ENCODE results near the gene HLA-DPA1.

HLA-DPA1 gene

GRCh38 chr6:33088931-33089620 lies 15.6 kb upstream of the HLA-DPA1 start:
- no peak overlapping the region for H3K4me3 ChIP-seq (ENCODE audit: insufficient read length, low read depth)
- no peaks in the 10 kb centered on the region for H3K9me3 ChIP-seq (ENCODE audit: insufficient read depth, low read length)
- H3K36me3 ChIP-seq (ENCODE audit: insufficient read depth, insufficient read length, low read length) = peaks cover 32% of the 10 kb centered on the region
- H3K4me1 ChIP-seq (ENCODE audit: insufficient read depth, insufficient read length) = no peaks in the 10 kb centered on the region
- TF ChIP-seq YY1 (IDR thresholded peaks at IDR 0.05; ENCODE audit: insufficient read depth, insufficient read length) (no peak), SUZ12 (IDR thresholded peaks at IDR 0.05; ENCODE audit: extremely low read depth, insufficient read depth, insufficient read length) (no peak), ZNF274 (IDR thresholded peaks at IDR 0.05; ENCODE audit: low read depth, low read length) (no peak)
- H3K27me3 ChIP-seq (ENCODE audit: insufficient read depth, insufficient read length) = no peaks in the 10 kb centered on the region
- no peak overlapping the region for H3K9ac ChIP-seq (ENCODE audit: insufficient read length, low read depth)
- no peak for DNase-seq (ENCODE audit: low read depth, low spot score)

GRCh38 chr6:33088258-33088930 lies 14.9 kb upstream of the HLA-DPA1 start:
- no peak for DNase-seq (ENCODE audit: low read depth, low spot score)
- H3K9me3 ChIP-seq (ENCODE audit: insufficient read depth, low read length) = no peaks in the 10 kb centered on the region
- H3K9ac ChIP-seq (ENCODE audit: insufficient read length, low read depth) = no peak overlapping the region
- no peaks in the 10 kb centered on the region for H3K27me3 ChIP-seq (ENCODE audit: insufficient read depth, insufficient read length)
- no peak for TF ChIP-seq SUZ12 (IDR thresholded peaks at IDR 0.05; ENCODE audit: extremely low read depth, insufficient read depth, insufficient read length)
- TF ChIP-seq YY1 (IDR thresholded peaks at IDR 0.05; ENCODE audit: insufficient read depth, insufficient read length) = no peak
- no peak for TF ChIP-seq ZNF274 (IDR thresholded peaks at IDR 0.05; ENCODE audit: low read depth, low read length)
- H3K4me3 ChIP-seq (ENCODE audit: insufficient read length, low read depth) = no peak overlapping the region
- H3K4me1 ChIP-seq (ENCODE audit: insufficient read depth, insufficient read length) = no peaks in the 10 kb centered on the region
- H3K36me3 ChIP-seq (ENCODE audit: insufficient read depth, insufficient read length, low read length) = peaks cover 37% of the 10 kb centered on the region

GRCh38 chr6:33085627-33086026 lies 12.2 kb upstream of the HLA-DPA1 start:
- Histone ChIP-seq H3K36me3 (ENCODE audit: insufficient read depth, insufficient read length, low read length) (peaks cover 37% of the 10 kb centered on the region), H3K4me1 (ENCODE audit: insufficient read depth, insufficient read length) (no peaks in the 10 kb centered on the region), H3K9ac (ENCODE audit: insufficient read length, low read depth) (no peak overlapping the region), H3K9me3 (ENCODE audit: insufficient read depth, low read length) (no peaks in the 10 kb centered on the region), H3K27me3 (ENCODE audit: insufficient read depth, insufficient read length) (no peaks in the 10 kb centered on the region), H3K4me3 (ENCODE audit: insufficient read length, low read depth) (no peak overlapping the region)
- DNase-seq (ENCODE audit: low read depth, low spot score) = no peak
- TF ChIP-seq SUZ12 (IDR thresholded peaks at IDR 0.05; ENCODE audit: extremely low read depth, insufficient read depth, insufficient read length) (no peak), ZNF274 (IDR thresholded peaks at IDR 0.05; ENCODE audit: low read depth, low read length) (no peak), YY1 (IDR thresholded peaks at IDR 0.05; ENCODE audit: insufficient read depth, insufficient read length) (no peak)

GRCh38 chr6:33082702-33083101 lies 9.3 kb upstream of the HLA-DPA1 start:
- no peak for DNase-seq (ENCODE audit: low read depth, low spot score)
- H3K9me3 ChIP-seq (ENCODE audit: insufficient read depth, low read length) = no peaks in the 10 kb centered on the region
- no peak overlapping the region for H3K9ac ChIP-seq (ENCODE audit: insufficient read length, low read depth)
- no peak overlapping the region for H3K4me3 ChIP-seq (ENCODE audit: insufficient read length, low read depth)
- no peaks in the 10 kb centered on the region for H3K4me1 ChIP-seq (ENCODE audit: insufficient read depth, insufficient read length)
- no peaks in the 10 kb centered on the region for H3K27me3 ChIP-seq (ENCODE audit: insufficient read depth, insufficient read length)
- H3K36me3 ChIP-seq (ENCODE audit: insufficient read depth, insufficient read length, low read length) = peaks cover 36% of the 10 kb centered on the region
- TF ChIP-seq ZNF274 (IDR thresholded peaks at IDR 0.05; ENCODE audit: low read depth, low read length) (no peak), YY1 (IDR thresholded peaks at IDR 0.05; ENCODE audit: insufficient read depth, insufficient read length) (no peak), SUZ12 (IDR thresholded peaks at IDR 0.05; ENCODE audit: extremely low read depth, insufficient read depth, insufficient read length) (no peak)

- Histone ChIP-seq H3K27me3 (ENCODE audit: insufficient read depth, insufficient read length) (no peaks in the 10 kb centered on the region), H3K36me3 (ENCODE audit: insufficient read depth, insufficient read length, low read length) (peaks cover 25% of the 10 kb centered on the region), H3K9ac (ENCODE audit: insufficient read length, low read depth) (peak overlapping the region; percentile 79), H3K4me3 (ENCODE audit: insufficient read length, low read depth) (peak overlapping the region; percentile 71), H3K9me3 (ENCODE audit: insufficient read depth, low read length) (no peaks in the 10 kb centered on the region), H3K4me1 (ENCODE audit: insufficient read depth, insufficient read length) (peaks cover 3% of the 10 kb centered on the region)
- no peak for DNase-seq (ENCODE audit: low read depth, low spot score)
- TF ChIP-seq ZNF274 (IDR thresholded peaks at IDR 0.05; ENCODE audit: low read depth, low read length) (no peak), YY1 (IDR thresholded peaks at IDR 0.05; ENCODE audit: insufficient read depth, insufficient read length) (no peak)
These were observed 7.8 kb upstream of the HLA-DPA1 start for GRCh38 chr6:33081098-33081824.

- H3K9ac ChIP-seq (ENCODE audit: insufficient read length, low read depth) = peak overlapping the region; percentile 79
- H3K4me1 ChIP-seq (ENCODE audit: insufficient read depth, insufficient read length) = peaks cover 4% of the 10 kb centered on the region
- H3K36me3 ChIP-seq (ENCODE audit: insufficient read depth, insufficient read length, low read length) = peaks cover 17% of the 10 kb centered on the region
- peak; percentile 71 for DNase-seq (ENCODE audit: low read depth, low spot score)
- TF ChIP-seq ZNF274 (IDR thresholded peaks at IDR 0.05; ENCODE audit: low read depth, low read length) (no peak), YY1 (IDR thresholded peaks at IDR 0.05; ENCODE audit: insufficient read depth, insufficient read length) (no peak)
- no peaks in the 10 kb centered on the region for H3K27me3 ChIP-seq (ENCODE audit: insufficient read depth, insufficient read length)
- peak overlapping the region; percentile 71 for H3K4me3 ChIP-seq (ENCODE audit: insufficient read length, low read depth)
- no peaks in the 10 kb centered on the region for H3K9me3 ChIP-seq (ENCODE audit: insufficient read depth, low read length)
These were observed 7.0 kb upstream of the HLA-DPA1 start for GRCh38 chr6:33080127-33081089.

All from NT2/D1 (cell line).